ENCODE results near the gene COL21A1.
"Not testable (repeated sequence)": the region's sequence is repeated elsewhere in the genome, so short reads cannot be mapped to it uniquely, and the experiment has no call there.

COL21A1 gene

DNA sequence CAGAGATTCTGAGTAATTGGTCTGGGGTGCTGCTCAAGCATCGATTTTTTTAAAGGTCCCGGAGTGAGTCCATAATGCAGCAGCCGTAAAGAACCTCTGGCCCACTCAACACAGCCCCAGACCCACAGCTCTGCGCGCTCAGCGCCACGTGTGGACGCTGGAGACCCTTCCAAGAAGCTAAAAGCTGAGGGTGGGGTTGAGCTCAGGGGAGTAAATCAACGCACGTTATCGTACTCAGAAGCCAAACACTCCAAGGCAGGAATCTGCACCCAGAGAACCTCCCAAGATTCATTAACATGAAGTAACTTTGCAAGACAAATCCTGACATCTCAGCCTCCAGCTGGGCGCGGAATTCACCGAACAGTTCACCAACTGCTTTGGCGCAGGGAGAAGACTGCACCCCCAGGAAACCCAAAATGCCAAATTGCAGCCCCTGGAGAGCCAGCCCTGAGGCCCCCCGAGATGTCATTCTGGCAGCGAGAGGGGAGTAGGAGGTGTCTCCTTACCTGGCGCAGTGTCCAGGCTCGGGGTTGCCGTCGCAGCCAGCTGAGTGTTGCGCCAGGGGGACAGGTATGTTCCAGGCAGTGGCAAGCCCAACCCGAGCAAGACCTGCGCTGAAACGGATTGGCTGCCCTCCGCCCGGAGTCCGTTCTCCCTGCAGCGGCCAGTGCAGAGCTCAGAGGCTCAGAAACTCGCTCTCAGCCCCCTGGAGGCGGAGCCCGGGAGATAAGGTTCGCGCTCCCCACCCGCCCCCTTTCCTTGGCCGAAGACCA is at the start of gene COL21A1:
Gene COL21A1, minus strand, starts transcription at position 700 of the 773 bp plus-strand sequence. CDS start 64,962 bp downstream, outside the sequence.
- DNase-seq, result peak; percentile 79

DNA sequence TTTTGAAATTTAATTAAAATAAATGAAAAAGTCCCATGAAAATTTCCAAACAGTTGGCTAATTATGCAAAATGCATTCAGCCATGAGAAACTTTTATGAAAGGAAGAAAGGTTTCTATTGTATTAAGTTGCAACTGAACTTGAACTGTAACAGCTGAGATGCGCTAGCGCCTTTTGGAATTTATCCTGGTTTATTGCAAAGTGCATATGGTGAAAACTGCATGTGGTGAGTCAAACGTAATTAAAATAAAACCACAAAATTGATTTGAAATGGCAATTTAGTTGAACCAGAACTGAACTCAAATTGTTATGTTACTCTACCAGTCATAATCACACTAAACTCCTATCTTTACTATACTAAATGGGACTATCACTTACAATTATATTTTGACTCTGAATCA is 46.4 kb upstream of the COL21A1 start:
- no peak for DNase-seq

DNA sequence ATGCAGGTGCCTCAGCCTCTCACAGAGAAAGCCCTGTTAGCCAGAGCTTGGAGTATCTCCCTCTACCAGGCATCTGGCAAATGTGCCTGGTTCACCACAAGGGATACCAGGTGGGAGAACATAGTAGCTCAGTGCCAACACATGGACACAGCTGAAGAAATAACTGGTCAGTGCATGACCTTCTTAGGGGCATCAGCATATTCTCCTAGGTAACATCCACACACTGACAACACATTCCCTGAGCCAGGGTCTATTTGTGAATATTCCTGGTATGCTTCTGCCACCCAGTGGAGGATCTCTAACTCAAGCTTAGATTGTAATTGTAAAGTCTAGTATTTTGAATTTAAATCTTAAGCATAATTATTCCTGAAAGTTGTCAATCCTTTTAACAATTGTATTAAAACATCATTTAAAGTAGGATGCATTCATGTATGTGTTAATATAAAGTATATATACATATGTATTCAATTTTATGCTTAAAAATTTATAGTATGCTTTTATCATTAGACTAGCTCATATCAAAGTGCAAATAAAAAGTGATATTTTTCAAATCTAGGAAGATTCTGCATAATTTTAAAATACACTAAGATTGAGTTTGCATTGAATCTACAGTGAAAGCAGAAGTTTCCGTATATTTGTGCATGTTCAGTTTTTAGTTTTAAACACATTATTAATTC is 45.3 kb upstream of the COL21A1 start:
- DNase-seq, result peak; percentile 72

DNA sequence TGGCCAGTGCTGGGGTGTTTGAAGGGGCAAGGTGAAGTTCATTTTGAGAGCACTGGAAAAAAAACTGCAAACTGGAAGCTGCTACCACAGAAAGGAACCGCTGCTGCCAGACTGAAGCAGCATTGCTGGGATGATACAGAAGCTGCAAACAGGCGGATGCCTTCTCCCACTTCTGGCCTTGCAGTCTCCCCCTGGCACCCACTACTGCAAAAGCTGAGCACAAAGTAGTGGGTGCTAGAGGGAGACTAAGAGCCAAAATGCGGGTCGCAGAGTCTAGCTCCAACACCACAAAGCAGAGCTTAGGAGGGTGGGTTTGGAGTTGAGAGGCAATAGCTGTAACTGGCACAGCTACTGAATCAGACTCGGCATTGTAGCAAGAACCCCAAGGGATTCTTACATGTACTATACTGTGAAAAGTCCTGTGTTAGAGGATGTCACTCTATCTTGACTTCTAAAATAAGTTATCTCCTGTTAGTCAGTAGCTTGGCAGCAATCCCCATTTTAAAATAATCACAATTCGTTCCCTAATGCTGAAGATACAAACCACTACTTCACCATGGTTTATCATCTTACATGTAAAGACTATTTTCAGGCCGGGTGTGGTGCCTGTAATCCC is 44.0 kb upstream of the COL21A1 start:
- DNase-seq, result no peak

DNA sequence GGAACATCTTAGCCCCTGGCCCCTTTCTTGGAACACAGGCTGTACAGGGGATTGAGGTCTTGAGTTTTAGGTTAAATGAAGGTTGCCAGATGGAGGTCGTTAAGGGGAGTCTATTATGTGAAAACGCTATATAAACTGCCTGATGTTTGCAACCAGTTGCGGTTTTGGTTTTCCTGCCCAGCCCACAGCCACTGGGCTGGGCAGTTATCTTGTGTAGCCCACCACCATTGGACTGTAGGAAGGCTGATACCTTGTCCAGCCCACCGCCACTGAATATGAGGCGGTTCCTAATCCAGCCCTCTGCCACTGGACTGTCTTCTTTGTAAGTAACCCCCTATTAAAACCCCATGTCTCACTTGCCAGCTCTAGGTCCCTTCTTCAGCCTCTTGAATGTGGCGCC is 42.3 kb upstream of the COL21A1 start:
- DNase-seq, result no peak

DNA sequence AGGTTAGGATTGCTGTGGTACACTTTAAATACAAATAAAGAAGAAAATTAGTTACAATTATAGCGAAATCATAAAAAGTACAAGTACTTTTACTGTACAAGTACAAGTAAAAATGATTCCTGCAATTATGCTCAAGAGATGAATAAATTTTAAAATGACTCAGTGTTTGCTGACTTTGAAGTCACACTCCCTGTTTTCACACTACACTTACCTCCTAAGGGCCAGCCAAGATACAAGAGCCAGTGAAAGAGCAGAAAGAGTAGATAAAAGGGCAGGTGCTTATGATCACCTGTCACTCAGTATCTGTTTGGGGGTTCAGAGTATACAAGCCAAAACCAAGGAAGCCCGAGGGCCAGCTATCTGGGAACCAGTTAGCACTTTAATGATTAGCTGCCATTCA is 41.0 kb upstream of the COL21A1 start:
- DNase-seq, result no peak

DNA sequence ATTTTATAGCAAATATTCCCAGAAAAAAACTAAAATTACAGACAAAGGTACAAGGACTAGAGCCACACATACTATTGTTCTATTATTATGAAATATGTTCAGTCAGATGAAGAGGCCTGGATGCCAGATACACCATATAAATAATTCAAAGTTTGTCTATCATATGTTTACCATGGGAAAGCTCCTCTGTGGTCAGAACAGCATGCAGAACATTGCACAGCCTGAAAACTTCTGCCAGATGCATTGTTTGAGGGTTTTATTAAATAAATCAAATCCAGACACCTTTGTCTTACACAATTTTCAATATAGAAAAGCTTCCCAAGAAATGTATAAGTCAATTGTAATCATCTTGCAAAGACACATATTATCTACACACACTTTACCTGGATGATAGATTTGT is 35.0 kb upstream of the COL21A1 start:
- DNase-seq, result no peak

DNA sequence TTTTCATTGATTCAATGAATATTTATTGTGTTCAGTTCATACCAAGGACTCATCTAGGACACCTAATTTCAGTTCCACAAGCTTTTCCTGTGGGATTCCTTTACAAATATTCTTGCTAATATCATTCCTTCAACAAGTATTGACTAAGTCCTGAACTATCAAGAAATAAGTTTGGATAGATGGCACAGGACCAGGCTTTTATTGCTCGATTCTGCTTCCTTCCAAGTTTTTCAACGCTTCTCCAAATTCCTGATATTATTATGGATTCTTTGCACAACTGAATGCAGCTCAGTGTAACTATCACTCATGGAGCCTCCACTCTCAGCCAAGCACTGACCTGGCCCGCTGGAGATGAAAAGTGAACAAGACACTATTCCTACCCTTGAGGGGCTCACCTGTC is 32.7 kb upstream of the COL21A1 start:
- no peak for DNase-seq

DNA sequence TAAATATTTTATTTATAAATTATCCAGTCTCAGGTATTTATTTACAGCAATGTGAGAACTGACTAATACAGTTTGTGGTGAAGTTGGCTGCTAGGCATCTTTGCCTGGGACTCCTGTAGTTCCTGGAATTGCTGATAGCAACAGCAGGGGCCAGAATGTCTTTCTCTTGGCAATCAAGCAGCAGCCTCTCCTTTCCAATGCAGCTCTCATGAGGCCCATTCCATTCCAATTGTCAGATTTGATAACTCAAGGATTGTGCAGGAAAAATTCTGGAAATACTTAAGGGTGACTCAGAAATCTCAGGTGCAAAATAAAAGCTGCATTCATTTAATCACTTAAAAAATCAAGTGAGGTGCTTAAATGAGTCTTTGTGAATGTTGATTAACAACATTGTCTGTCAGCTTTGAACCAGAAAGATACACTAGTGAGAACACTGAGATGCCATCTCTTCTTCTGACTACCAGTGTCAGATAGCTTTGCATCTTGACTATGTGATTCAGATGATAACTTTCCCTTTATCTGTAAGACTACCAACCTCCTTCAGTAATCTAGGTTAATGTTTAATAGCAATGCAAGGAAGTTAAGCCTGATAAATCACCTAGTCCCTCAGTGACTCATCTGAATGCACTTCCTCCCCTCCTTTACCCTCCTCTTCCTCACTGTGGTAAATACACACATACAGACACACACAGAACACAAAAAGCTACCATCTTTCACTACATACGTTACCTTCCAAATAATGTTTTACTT is 32.1 kb upstream of the COL21A1 start:
- no peak for DNase-seq

DNA sequence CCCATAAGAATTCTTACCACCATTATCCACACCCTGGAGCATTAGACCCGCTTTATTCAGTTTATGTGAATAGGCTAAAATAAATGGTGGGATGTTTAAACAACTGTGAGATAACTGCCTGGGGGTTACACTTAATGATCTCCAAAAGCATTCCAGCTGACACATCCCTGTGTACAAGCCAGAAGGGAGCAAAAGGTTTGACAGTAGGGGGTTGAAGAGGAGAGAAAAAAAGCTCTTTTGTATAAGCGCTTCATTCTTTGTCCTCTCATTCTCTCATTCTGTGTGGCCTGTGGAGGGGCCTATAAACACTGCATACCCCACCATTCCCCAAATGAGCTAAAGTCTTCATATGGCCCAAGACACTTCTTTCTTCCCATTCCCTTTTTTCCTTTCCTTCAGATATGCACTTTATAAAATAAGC is 30.8 kb upstream of the COL21A1 start:
- no peak for DNase-seq

DNA sequence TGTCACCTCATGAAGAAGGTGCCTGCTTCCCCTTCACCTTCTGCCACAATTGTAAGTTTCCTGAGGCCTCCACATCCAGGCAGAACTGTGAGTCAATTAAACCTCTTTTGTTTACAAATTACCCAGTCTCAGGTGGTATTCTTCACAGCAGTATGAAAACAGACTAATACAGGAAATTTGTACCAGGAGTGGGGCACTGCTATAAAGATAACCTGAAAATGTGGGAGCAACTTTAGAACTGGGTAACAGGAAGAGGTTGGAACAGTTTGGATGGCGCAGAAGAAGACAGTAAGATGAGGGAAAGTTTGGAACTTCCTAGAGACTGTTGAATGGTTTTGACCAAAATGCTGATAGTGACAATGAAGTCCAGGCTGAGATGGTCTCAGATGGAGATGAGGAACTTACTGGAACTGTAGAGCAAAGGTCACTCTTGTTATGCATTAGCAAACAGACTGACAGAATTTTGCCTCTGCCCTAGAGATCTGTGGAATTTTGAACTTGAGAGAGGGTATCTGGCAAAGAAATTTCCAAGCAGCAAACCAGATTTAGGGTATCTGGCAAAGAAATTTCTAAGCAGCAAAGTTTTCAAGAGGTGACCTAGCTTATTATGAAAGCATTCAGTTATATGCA is 23.5 kb upstream of the COL21A1 start:
- DNase-seq, result no peak

DNA sequence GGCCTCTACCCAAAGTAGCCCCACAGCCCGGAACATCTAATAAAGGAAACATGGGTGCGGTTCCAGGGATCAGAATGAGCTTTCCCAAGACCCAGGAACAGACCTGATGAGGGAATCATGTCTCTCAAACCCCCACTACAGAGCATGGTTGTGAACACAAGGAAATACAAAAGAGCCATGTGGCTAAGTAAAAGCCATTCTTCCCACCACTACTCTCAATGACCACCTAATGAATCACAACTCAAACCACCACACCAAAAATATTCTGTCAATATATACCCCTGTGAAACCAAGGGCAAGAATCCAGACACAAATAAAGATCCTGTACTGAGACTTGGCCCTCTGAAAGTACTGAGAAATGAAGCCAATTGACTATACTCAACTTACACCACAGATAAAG is 20.9 kb upstream of the COL21A1 start:
- no peak for DNase-seq

DNA sequence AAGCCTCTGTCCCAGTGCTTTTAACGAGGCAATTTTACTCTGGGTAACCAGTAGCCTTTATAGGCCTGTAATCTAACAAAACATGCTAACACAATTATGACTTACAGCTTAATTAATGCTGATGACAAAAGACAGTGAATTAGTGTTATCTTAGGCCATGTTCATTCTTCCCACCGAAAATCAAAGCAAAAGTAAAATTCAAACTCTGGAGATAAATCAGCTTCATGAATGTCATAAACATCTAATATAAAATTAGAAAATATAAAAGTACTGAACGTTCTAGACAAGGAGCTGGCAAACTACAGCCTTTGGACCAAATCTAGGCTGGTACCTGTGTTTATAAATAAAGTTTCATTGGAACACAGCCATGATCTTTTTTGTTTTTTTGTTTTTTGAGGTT is 18.6 kb upstream of the COL21A1 start:
- no peak for DNase-seq

DNA sequence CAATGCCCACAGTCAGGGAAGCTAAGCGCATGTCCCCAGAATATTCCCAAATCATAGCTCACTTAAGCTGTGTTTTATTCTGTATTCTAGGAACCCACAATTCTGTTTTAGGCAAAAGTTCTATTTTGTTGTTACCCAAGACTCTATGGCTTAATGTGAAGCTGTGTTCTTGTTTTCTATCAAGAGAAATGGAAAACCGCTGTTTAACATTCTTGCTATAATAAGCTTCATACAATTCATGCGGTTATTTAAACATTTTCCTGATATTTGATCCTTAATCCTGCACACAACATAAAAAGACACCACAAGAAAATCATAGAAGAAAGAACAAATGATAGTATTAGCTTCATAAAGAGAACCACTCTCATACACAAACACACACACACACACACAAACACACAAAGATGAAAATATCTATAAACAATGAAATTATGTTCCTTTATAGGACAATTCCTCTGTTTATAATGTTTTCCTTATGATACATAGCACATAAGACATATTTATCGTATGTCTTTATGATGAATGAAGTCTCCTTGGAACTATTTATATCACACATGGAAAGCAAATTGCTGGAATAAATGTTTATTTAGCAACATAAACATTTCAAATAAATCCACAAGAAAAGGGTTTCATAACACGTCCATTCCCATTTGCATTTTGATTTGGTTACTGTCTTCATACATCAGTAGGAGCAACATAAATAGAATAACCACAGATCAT is 16.4 kb upstream of the COL21A1 start:
- DNase-seq, result no peak

DNA sequence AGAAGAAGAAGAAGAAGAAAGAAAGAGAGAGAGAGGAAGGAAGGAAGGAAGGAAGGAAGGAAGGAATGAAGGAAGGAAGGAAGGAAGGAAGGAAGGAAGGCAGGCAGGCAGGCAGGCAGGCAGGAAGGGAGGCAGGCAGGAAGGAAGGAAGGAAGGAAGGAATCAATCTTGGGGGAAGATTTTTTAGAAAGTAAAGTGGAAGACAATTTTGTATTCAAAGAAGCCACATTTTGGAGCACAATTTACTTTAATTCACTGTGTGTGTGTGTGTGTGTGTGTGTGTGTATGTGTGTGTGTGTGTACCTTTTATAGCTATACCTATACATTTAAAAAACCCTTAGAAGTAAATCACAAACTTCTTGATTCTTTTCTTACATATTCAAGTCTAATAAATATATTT is 13.2 kb upstream of the COL21A1 start:
- DNase-seq, result not testable (repeated sequence)

DNA sequence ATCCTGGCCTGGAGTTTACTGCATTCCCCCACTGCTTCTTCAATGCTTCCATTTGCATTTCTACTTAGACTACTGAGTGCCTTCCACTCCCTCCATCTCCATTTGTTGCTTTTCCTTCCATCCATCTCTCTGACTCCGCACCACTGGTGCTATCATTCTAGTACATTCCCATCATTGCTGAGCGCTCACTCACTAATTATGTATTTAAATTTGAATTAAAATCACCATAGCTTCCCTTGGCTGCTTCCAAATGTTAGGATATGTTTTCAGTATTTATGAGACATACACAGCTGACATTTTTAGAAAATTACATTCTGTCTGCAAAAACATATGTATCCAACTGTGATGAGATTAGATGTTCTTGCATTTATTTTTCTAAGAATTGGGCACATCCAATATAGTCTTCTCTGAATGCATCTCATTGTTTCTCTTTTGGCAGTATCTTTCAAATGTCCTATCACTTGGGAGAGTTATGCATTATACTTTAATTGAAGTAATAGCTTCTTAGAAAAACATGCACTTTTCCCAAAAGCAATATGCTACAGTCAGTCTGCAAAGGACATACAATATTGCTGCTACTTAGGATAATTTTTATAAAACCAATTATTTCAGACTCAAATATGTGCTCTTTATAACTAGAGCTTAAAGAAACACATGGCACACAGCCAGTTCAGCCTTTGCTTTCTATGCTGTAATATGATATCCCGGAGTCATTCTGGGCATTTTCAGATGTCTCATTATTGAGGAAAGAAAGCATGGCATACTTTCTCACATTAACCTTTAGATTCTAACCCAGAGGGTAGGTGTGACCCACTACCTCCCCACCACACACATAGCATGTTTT is 12.1 kb upstream of the COL21A1 start:
- DNase-seq, result no peak

DNA sequence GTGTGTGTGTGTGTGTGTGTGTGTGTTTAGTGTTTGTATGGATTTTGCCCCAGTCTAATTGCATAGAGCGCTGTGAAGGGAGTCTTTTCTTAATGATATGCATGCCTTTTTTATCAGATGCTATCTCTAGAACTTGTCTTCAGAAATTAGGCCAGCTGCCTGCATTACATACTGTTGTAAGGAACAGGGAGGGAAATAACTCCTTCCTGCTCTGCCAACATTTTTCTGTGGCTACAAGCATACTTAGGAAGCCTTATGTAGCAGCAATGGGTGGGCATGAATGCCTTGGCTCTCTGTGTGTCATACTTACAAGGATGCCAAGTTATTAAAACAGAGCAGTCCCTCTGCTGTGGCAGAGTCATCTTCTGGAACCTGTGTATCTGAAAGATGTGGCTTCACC is 8.0 kb upstream of the COL21A1 start:
- no peak for DNase-seq

DNA sequence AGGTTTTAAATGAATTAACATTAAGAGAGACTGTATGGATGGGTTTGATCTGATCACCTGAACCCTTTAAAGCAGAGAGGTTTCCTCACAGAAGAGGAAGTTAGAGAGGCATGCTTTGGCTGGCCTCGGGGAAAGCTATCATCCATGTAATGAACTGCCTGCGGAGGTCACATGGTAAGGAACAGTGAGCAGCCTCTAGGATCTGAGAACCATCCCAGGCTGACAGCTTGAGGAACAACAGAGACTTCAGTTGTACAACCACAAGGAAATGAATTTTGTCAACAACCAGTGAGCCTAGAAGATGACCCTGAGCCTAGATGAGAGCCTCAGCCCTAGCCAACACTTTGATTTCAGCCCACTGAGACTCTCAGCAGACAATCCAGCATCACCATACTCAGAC is 2.9 kb upstream of the COL21A1 start:
- no peak for DNase-seq

DNA sequence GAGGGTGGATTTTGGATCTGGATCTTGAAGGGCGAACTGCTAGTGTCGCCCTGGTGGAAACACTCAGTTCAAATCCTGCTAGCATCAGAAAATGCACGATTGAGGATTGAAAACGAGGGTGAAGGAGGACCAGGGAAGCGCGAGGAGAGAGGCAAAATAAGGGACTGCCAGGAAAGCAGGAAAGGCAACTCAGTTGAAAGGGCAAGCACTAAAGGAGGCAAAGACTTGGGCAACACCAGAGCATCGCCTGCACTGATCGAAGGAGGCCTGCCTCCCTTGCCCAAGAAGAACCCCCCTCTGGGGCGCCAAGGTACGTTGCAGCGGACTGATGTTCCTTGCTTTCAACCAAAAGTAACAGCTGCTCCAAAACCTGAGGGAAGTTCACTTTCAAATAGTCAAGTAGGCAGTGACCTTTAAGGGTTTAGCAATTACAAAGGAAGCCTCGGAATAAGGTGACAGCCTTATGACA is 308 bp upstream of the COL21A1 start:
- DNase-seq, result no peak

DNA sequence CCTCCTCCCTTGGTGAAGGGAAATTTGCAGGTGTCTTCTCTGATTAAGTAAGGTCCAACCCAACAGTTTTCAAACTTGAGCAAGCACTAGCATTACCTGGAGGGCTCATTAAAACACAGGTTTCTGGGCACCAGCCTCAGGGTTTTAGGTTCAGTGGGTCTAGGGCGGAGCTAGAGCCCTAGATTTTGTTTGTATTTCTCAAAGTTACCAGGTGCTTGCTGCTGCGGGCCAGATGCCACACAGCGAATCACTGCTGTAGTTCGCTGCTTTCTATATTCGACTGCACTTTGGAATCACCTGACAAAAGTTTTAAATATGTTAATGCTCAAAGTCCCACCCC is 869 bp downstream of the COL21A1 start:
- DNase-seq, result no peak

DNA sequence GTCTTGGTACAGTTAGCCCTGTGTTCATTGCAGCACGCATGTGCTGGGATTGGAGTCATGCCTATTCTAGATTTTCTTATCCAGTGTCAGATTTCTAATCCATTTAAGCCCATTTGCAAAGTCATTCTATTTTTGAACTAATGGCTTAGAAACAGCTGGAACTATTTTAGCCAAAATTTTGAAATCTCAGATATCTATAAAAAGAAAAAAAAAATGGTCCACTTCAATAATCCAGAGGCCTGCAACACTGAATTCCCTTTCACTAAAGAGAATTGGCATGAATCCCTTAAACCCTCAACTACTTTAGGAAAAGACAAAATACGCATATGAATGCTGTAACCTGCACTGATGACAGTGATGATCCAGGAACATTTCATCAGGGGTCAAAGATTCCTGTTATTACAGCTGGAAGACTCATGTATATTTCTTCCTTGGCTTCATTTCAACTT is 1.5 kb downstream of the COL21A1 start:
- DNase-seq, result no peak
